Stimulated activated CD8-positive, alpha-beta memory T cell treated with anti-CD3 and anti-CD28 coated beads, Interleukin-4, amount 100 ng/mL, for 24 hours (primary cell): ENCODE measurements around the gene GPR32.
"Not testable (repeated sequence)": the region's sequence is repeated elsewhere in the genome, so short reads cannot be mapped to it uniquely, and the experiment has no call there.

Source experiments
- DNase-seq: peaks from one replicate; pipeline ENCODE4 v3.0.0-alpha.2; 2020; ENCODE audit warnings: low read depth

Gene GPR32

GRCh38 chr19:50803633-50804419 lies 33.6 kb downstream of the GPR32 start:
- DNase-seq, result no peak

GRCh38 chr19:50804420-50805272 lies 34.4 kb downstream of the GPR32 start:
- peak; percentile 97 for DNase-seq

GRCh38 chr19:50808856-50809255 lies 38.6 kb downstream of the GPR32 start:
- no peak for DNase-seq

- not testable (repeated sequence) for DNase-seq
These were observed 41.5 kb downstream of the GPR32 start for GRCh38 chr19:50811622-50812238.

DNA sequence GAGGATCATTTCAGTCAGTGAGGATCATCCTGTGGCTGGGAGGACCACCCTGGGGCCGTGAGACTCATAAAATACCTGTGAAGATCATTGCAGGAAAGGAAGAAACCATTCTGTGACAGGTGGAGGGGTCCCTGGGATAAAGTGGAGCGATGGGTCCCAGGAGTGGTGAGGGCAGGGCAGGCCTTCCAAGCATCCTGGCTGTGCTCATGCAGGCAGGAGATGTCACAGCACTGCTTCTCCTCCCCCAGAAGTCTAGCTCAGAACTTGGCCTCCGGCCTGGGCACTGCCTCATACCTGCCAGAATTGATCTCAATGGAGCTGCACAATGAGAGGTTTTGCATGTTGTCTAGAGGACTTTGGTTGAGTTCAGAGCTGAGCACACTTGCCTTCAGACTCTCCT lies 42.2 kb downstream of the GPR32 start:
- DNase-seq, result no peak

GRCh38 chr19:50814883-50815282 lies 44.6 kb downstream of the GPR32 start:
- no peak for DNase-seq

- no peak for DNase-seq
These were observed 45.2 kb downstream of the GPR32 start for GRCh38 chr19:50815439-50815838.

DNA sequence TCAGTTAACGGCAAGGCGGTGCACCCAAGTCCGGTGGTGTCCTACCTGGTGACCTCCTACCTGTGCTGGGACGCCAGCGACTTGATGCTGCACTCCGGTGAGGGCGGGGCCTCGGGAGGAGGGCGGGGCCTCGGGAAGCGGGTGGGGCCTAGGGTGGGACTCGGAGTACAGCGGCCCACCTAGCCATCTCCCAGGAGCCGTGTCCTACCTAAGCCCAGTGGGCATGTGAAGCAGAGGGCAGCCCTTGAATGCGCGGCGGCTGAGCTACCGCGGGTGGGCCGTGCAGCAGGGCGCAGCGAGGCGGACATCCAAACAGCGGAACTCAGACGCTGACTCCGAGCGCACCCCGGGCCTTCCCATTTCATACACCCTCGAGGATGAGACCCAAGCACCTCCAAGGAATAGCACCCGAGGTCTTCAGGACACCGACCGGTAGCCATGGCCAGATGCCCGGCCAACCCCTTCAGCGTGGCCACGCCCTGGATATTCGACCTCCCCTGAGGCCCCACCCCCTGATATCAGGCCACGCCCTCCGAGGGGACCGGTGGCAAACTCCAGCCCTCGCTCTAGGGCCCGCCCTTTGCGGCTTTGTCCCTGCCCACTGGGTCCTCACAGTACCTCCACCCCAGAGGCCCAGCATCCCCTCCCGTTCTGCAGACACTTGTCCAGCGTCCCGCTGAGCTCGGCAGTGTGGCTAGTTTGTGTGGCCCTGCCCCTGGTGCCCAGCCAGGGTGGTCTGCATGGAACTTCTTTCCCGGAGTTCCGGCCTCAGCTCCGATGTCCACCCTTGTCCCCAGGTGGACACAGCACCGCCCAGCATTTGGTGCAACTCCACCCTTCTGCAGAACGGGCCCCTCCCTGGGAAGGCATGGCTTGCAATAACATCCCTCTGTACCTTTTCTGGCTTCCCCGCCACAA lies 47.9 kb downstream of the GPR32 start:
- DNase-seq, result no peak

- DNase-seq, result no peak
These were observed 48.7 kb downstream of the GPR32 start for GRCh38 chr19:50818859-50819472.

GRCh38 chr19:50819636-50820035 lies 49.4 kb downstream of the GPR32 start:
- no peak for DNase-seq

DNA sequence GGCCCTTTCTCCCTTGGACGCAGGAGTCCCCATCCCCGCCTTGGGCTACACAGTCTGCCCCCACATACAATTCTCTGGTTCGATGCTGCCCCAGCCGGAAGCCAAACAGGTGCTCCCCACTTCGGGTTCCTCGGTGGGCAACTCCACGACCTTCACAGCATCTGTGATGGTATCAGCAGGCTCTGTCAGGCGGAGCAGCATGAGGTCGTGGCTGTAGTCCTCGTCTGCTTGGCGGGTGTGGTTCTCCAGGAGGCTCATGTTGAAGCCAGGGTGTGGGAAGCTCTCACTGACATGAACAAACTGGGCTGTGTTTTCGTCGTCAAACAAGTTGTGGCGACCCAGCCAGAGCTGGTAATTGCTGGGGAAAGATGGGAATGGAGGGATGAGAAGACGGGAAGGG lies 49.8 kb downstream of the GPR32 start:
- DNase-seq, result no peak

GRCh38 chr19:50820549-50821247 lies 50.4 kb downstream of the GPR32 start:
- DNase-seq, result no peak

- DNase-seq, result no peak
These were observed 51.0 kb downstream of the GPR32 start for GRCh38 chr19:50821248-50821612.
